Activated CD8-positive, alpha-beta T cell treated with anti-CD3 and anti-CD28 coated beads, Interleukin-2, amount 10 ng/mL, durations not matched to agents 7 days and 5 days (primary cell): Measurements from ENCODE around the gene TMEM192. TPM values are rescaled to one million over a fixed set of nuclear protein-coding genes. Genes with fewer than 3 reads are reported as not detected.
"Not testable (repeated sequence)": the region's sequence is repeated elsewhere in the genome, so short reads cannot be mapped to it uniquely, and the experiment has no call there.

Source experiments
- ATAC-seq: fragments of 150-1000 bp; cut with Tn5 transposase; one replicate; pipeline ENCODE4 v1.10.0; 2021; ENCODE audit warnings: moderate library complexity
- CTCF ChIA-PET: fragments of 350-600 bp; sonication (Branson Sonifier 250); formaldehyde crosslinking; loops from one replicate; lab custom pipeline; 2021; ENCODE audit warnings: antibody characterized with exemption; lab: Charles Lee
- POLR2A ChIA-PET: fragments of 350-600 bp; sonication (Branson Sonifier 250); formaldehyde crosslinking; loops from one replicate; lab custom pipeline; 2021; ENCODE audit warnings: antibody characterized with exemption; lab: Charles Lee
- DNase-seq: peaks from one replicate; pipeline ENCODE4 v3.0.0-alpha.2; 2020
- H3K27ac Mint-ChIP-seq: one replicate; pipeline ENCODE4 v1.8.0; 2021; ENCODE audit warnings: mild to moderate bottlenecking, mixed read lengths
- H3K27me3 Mint-ChIP-seq: one replicate; pipeline ENCODE4 v1.8.0; 2021; ENCODE audit warnings: low read depth, mixed read lengths
- H3K36me3 Mint-ChIP-seq: one replicate; pipeline ENCODE4 v1.8.0; 2021; ENCODE audit warnings: low read depth, mixed read lengths
- H3K4me1 Mint-ChIP-seq: one replicate; pipeline ENCODE4 v1.8.0; 2021; ENCODE audit warnings: low read depth, mixed read lengths
- H3K4me3 Mint-ChIP-seq: one replicate; pipeline ENCODE4 v1.8.0; 2021; ENCODE audit warnings: mild to moderate bottlenecking, mixed read lengths
- H3K9me3 Mint-ChIP-seq: one replicate; pipeline ENCODE4 v1.8.0; 2022; ENCODE audit warnings: mixed read lengths; ENCODE audit not compliant: insufficient read depth
- total RNA-seq, 2 experiments: library from RNA; stranded (reverse); gene quantifications; one replicate each; pipeline ENCODE4 v1.2.3, GENCODE V29; 2021

Gene TMEM192
- total RNA-seq, 2 experiments from 2014 or later, result 6.7 to 8.4 TPM

DNA sequence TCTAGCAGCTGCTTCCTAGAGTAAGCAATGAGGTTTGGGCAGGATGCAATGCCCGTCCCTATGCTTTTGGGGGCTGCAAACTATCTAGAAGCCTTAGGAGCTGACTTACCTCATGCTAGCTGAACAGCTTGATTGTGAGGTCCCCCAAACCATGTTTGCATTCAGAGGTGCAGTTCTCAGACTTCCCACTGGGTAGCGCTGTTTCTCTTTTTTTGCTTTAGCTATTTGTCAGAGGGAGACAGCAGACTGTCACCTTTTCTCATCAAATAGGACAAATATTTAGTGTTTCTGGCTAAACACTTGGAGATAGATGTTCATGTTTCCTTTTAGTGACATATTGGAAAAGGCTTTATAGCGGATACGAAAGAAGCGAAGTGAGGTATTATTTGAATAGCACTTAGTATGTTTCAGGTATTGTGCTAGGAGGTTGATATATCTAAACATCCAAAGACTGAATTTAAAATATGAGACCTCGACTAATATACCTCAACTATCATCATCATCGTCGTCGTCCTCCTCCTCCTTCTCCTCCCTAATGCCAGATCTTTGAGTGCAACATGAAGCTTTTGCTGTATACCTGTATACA, 18.7 kb upstream of the TMEM192 start:
- H3K9me3 Mint-ChIP-seq, result no peaks in the 10 kb centered on the region
- ChIA-PET POLR2A (interaction anchor here (1.0 kb wide), 1 partner anchor 77 kb away, joined by 3 read pairs; no protein-coding TSS in a partner anchor), CTCF (interaction anchor here (0.6 to 4.3 kb wide), 54 partner anchors 8 to 375 kb away, joined by 3 to 75 read pairs (median 4); partner anchors contain the start of genes CPE, MSMO1 and TMEM192)
- peaks cover 11% of the 10 kb centered on the region for H3K27me3 Mint-ChIP-seq
- H3K4me1 Mint-ChIP-seq, result peaks cover 24% of the 10 kb centered on the region
- H3K4me3 Mint-ChIP-seq, result no peak overlapping the region
- DNase-seq (peak; percentile 88), ATAC-seq (peak; percentile 83)
- H3K36me3 Mint-ChIP-seq, result no peaks in the 10 kb centered on the region
- H3K27ac Mint-ChIP-seq, result no peak overlapping the region

- H3K27ac Mint-ChIP-seq, result no peak overlapping the region
Measured at GRCh38 chr4:165129924-165130323, 17.3 kb upstream of the TMEM192 start.

GRCh38 chr4:165125869-165126499, 13.3 kb upstream of the TMEM192 start:
- CTCF ChIA-PET, result interaction anchor here (4.4 kb wide), 1 partner anchor 13 kb away, joined by 12 read pairs; the partner anchor contains the start of gene TMEM192
- H3K27ac Mint-ChIP-seq, H3K4me3 Mint-ChIP-seq, ATAC-seq, H3K9me3 Mint-ChIP-seq, DNase-seq, POLR2A ChIA-PET, H3K36me3 Mint-ChIP-seq: not testable (repeated sequence)
- Mint-ChIP-seq H3K4me1 (peaks cover 12% of the 10 kb centered on the region), H3K27me3 (peaks cover 21% of the 10 kb centered on the region)

More at GRCh38 chr4:165129924-165130323, 17.3 kb upstream of the TMEM192 start:
- ChIA-PET CTCF (interaction anchor here (1.4 to 4.3 kb wide), 8 partner anchors 17 to 364 kb away, joined by 3 to 75 read pairs (median 8); partner anchors contain the start of gene TMEM192), POLR2A (no interaction called here)
- Mint-ChIP-seq H3K4me1 (peaks cover 24% of the 10 kb centered on the region), H3K9me3 (no peaks in the 10 kb centered on the region), H3K27me3 (peaks cover 13% of the 10 kb centered on the region), H3K36me3 (no peaks in the 10 kb centered on the region), H3K4me3 (no peak overlapping the region)
- DNase-seq (no peak), ATAC-seq (no peak)

GRCh38 chr4:165124488-165124887, 11.8 kb upstream of the TMEM192 start:
- H3K27ac Mint-ChIP-seq, result no peak overlapping the region
- DNase-seq (no peak), ATAC-seq (no peak)
- H3K4me3 Mint-ChIP-seq, result no peak overlapping the region
- H3K4me1 Mint-ChIP-seq, result peaks cover under 1% of the 10 kb centered on the region
- ChIA-PET CTCF (interaction anchor here (4.4 kb wide), 1 partner anchor 12 kb away, joined by 12 read pairs; the partner anchor contains the start of gene TMEM192), POLR2A (no interaction called here)
- peaks cover 21% of the 10 kb centered on the region for H3K27me3 Mint-ChIP-seq
- no peaks in the 10 kb centered on the region for H3K9me3 Mint-ChIP-seq
- no peaks in the 10 kb centered on the region for H3K36me3 Mint-ChIP-seq

GRCh38 chr4:165118256-165118909, 5.7 kb upstream of the TMEM192 start:
- no peak overlapping the region for H3K4me3 Mint-ChIP-seq
- H3K9me3 Mint-ChIP-seq, result no peaks in the 10 kb centered on the region
- H3K27me3 Mint-ChIP-seq, result peaks cover 14% of the 10 kb centered on the region
- ChIA-PET POLR2A (no interaction called here), CTCF (no interaction called here)
- H3K27ac Mint-ChIP-seq, result no peak overlapping the region
- DNase-seq (no peak), ATAC-seq (no peak)
- no peaks in the 10 kb centered on the region for H3K36me3 Mint-ChIP-seq
- H3K4me1 Mint-ChIP-seq, result peaks cover 11% of the 10 kb centered on the region

GRCh38 chr4:165115301-165115700, 2.6 kb upstream of the TMEM192 start:
- Mint-ChIP-seq H3K4me1 (peaks cover 25% of the 10 kb centered on the region), H3K36me3 (peaks cover 2% of the 10 kb centered on the region), H3K4me3 (no peak overlapping the region), H3K27ac (no peak overlapping the region), H3K9me3 (no peaks in the 10 kb centered on the region), H3K27me3 (peaks cover 9% of the 10 kb centered on the region)
- ChIA-PET CTCF (interaction anchor here (1.1 to 1.2 kb wide), 2 partner anchors 19 to 220 kb away, joined by 3 read pairs; no protein-coding TSS in a partner anchor), POLR2A (no interaction called here)
- no peak for DNase-seq
- no peak for ATAC-seq

- H3K36me3 Mint-ChIP-seq, result peaks cover 2% of the 10 kb centered on the region
- ChIA-PET CTCF (interaction anchor here (1.1 to 3.8 kb wide), 7 partner anchors 8 to 334 kb away, joined by 3 to 39 read pairs (median 13); partner anchors contain the start of genes CPE and MSMO1), POLR2A (interaction anchor here (0.5 kb wide), 1 partner anchor 235 kb away, joined by 3 read pairs; no protein-coding TSS in a partner anchor)
- peaks cover 3% of the 10 kb centered on the region for H3K27me3 Mint-ChIP-seq
- H3K9me3 Mint-ChIP-seq, result no peaks in the 10 kb centered on the region
- no peak for DNase-seq
- peak overlapping the region; percentile 91 for H3K4me3 Mint-ChIP-seq
- H3K27ac Mint-ChIP-seq, result peak overlapping the region; percentile 88
- peaks cover 20% of the 10 kb centered on the region for H3K4me1 Mint-ChIP-seq
- no peak for ATAC-seq
Measured at GRCh38 chr4:165111906-165112367, 723 bp downstream of the TMEM192 start.

DNA sequence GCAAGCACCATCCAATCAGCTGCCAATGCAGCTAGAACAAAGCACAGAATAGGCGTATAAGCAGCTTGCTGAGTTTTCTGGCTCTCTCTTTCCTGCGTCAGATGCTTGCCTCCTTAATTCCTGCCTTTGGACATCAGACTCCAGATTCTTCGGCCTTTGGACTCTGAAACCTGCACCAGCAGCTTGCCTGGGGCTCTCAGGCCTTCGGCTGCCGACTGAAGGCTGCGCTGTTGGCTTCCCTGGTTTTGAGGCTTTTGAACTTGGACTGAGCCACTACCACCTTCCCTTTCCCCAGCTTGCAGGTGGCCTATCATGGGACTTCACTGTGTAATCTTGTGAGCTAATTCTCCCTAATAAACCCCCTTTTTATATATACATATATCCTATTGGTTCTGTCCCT, 6.1 kb downstream of the TMEM192 start:
- Mint-ChIP-seq H3K36me3 (peaks cover 2% of the 10 kb centered on the region), H3K4me3 (no peak overlapping the region), H3K27ac (no peak overlapping the region), H3K27me3 (no peaks in the 10 kb centered on the region), H3K9me3 (no peaks in the 10 kb centered on the region), H3K4me1 (peaks cover 2% of the 10 kb centered on the region)
- CTCF ChIA-PET, result interaction anchor here (1.2 to 2.1 kb wide), 2 partner anchors 10 to 25 kb away, joined by 4 to 5 read pairs; no protein-coding TSS in a partner anchor
- no peak for ATAC-seq
- POLR2A ChIA-PET, result interaction anchor here (0.6 kb wide), 1 partner anchor 237 kb away, joined by 3 read pairs; no protein-coding TSS in a partner anchor
- no peak for DNase-seq

DNA sequence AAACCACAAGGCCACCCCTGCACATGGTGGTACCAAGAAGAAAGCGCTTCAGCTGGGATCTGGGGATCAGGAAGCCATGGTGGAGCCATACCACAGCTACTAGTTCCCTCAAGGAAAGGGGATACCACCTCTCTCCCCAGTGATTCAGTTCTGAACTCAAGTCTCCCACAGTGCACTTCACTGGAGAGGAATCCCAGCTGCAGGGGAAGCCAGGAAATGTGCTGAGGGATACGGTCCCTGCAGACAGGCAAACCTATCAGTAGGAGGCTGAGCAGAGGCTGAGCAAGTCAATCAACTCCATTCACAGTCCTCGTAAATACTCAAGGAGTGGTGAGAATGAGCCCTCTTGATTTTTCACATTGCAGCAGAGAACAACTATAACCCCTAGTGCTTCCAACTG, 11.0 kb downstream of the TMEM192 start:
- H3K27ac Mint-ChIP-seq, result no peak overlapping the region
- CTCF ChIA-PET, result no interaction called here

DNA sequence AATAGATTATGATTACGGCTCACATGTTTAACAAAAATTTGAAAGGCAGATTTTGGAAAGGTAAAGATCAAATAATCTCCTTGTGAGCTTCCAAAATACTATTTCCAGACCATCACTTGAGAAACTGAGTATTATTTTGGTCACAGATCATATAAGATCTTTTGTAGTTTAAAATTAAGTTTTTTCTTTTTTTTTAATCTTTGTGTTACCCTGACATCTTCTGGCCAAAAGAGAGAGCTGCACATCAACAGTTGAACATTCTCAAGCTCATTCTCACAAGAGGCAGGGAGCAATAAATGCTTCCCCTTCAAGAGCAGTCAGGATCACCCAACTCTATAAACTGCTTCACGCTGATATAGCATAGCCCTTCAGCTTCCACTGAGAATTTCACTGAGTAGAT, 15.9 kb downstream of the TMEM192 start:
- DNase-seq (no peak), ATAC-seq (no peak)
- no peak overlapping the region for H3K4me3 Mint-ChIP-seq
- POLR2A ChIA-PET, result no interaction called here
- peaks cover 2% of the 10 kb centered on the region for H3K36me3 Mint-ChIP-seq
- no peak overlapping the region for H3K27ac Mint-ChIP-seq
- H3K4me1 Mint-ChIP-seq, result no peaks in the 10 kb centered on the region
- H3K27me3 Mint-ChIP-seq, result no peaks in the 10 kb centered on the region
- no peaks in the 10 kb centered on the region for H3K9me3 Mint-ChIP-seq
- CTCF ChIA-PET, result interaction anchor here (0.8 to 1.9 kb wide), 7 partner anchors 9 to 329 kb away, joined by 3 to 14 read pairs (median 4); partner anchors contain the start of gene TMEM192

More for the DNA sequence above, 11.0 kb downstream of the TMEM192 start:
- Mint-ChIP-seq H3K4me1 (no peaks in the 10 kb centered on the region), H3K27me3 (no peaks in the 10 kb centered on the region), H3K9me3 (no peaks in the 10 kb centered on the region), H3K36me3 (peaks cover 5% of the 10 kb centered on the region), H3K4me3 (no peak overlapping the region)
- POLR2A ChIA-PET, result no interaction called here
- DNase-seq (no peak), ATAC-seq (no peak)

DNA sequence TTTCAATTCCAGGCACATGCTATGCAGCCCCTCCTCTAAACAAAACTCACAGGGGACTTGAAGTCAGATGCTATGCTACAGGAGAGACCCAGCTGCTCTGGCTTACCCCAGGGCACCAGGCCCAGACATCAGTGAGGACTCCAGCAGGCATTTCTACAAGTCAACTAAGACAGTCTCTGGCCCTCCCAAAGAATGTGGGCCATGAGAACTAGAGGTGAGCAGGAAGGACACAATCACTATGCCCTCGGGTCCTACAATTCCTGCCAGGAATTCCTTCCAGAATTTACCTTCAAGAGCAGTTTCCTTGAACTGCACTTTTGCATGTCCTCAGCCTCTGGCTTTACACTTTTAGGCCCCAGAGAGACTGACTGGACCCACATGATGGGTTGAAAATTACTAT, 17.4 kb downstream of the TMEM192 start:
- Mint-ChIP-seq H3K36me3 (no peaks in the 10 kb centered on the region), H3K9me3 (no peaks in the 10 kb centered on the region), H3K4me1 (no peaks in the 10 kb centered on the region), H3K4me3 (no peak overlapping the region), H3K27ac (no peak overlapping the region), H3K27me3 (no peaks in the 10 kb centered on the region)
- POLR2A ChIA-PET, result no interaction called here
- DNase-seq (no peak), ATAC-seq (no peak)
- CTCF ChIA-PET, result no interaction called here
